Islet of Langerhans (tissue), 1 donor: ENCODE results near the gene SIPA1L3.

Source experiments
- FAIRE-seq: peaks from one replicate; lab custom pipeline; 2011; peaks lifted over from hg19 to GRCh38; lab: Jason Lieb, UNC

SIPA1L3 gene

DNA sequence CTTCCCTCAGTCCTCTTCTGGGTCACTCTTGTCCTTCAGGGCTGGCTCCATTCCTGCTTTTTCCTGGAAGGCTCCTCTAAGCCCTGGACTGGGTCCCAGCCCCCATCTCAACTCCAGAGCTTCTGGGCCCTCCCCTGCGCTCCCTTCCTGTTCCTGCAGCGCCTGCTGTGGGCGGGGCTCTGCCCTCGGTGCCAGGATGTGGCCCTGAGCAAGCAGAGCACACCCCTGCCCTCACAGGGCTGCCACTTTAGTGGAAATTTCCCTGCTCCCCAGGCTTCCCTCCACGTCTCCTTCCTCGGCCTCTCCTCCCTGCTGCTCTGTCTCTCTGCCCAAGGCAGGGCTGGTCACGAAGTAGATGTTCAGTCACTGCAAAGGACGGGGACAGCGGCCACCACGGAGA lies 288.2 kb downstream of the SIPA1L3 start:
- no peak for FAIRE-seq

GRCh38 chr19:38196245-38196837 lies 289.3 kb downstream of the SIPA1L3 start:
- FAIRE-seq: no peak

GRCh38 chr19:38196948-38197656 lies 290.1 kb downstream of the SIPA1L3 start:
- FAIRE-seq: no peak

- FAIRE-seq: no peak
These were observed 291.1 kb downstream of the SIPA1L3 start for GRCh38 chr19:38197937-38198704.

- no peak for FAIRE-seq
These were observed 292.3 kb downstream of the SIPA1L3 start for GRCh38 chr19:38199340-38199739.

- FAIRE-seq: no peak
These were observed 294.7 kb downstream of the SIPA1L3 start for GRCh38 chr19:38201731-38202130.

DNA sequence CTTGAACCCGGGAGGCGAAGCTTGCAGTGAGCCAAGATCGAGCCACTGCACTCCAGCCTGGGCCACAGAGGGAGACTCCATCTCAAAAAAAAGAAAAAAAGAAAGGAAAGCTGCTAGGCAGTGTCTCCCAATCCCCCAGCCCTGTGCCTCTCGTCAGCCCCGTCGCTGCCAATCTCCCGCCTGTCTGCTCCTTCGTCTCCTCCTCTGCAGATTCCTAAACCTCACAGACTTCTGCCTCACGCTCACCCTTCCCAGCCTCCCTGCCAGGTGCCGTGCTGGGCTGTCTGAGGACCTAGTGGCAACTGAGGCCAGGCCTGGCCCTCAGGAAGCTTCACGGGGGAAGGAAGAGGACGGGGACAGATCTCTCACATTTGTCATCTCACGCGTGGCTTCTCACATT lies 295.5 kb downstream of the SIPA1L3 start:
- FAIRE-seq: no peak

DNA sequence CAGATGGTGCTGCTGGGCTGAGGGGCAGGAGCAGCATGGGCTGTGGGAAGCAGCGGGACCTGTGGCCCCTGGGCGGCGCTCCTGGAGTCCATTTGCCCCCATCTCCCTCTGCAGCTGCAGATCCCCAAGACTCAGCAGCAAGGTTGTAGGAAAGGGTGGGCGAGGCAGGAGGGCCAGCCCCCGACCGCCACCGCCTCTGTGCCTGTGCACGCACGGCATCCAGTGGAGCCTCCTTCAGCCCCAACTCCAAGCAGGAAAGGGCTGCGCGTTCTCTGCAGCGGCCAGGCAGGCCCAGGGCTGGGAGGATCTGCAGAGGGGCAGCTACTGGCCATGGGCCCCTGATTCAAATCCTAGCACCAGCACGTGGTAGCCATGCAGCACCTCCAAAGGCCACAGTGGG lies 296.2 kb downstream of the SIPA1L3 start:
- FAIRE-seq: no peak

GRCh38 chr19:38204096-38204495 lies 297.1 kb downstream of the SIPA1L3 start:
- FAIRE-seq: no peak

GRCh38 chr19:38204728-38205127 lies 297.7 kb downstream of the SIPA1L3 start:
- no peak for FAIRE-seq

DNA sequence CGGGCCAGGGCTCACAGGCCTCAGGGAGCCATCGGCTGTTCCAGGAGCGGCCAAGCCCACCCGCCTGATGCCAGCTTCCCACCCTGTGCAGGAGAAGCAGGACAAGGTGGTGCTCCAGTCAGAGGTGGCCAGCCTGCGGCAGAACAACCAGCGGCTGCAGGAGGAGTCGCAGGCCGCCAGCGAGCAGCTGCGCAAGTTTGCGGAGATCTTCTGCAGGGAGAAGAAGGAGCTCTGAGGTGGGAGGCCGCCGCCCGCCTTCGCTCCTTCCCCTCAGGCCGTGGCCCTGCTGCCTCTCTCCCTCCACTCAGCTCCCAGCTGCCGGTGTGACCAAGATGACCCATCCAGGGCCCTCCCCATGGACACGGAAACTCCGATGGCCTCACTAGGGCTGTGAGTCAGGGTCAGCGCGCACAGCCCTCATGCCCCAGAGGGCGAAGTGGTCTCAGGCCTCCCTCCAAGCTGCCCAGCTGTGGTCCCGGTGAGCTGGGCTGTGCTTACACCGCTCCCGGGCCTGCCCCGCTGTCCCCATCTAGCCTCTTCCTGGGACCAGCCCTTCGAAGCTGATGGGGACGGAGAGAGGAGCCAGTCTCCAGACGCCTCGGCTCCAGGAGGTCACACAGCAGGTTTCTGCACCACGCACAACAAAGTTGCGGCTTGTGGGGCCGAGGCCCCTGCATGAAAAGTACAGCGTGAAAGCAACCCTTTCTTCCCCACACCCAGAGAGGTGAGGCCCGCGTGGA lies 299.2 kb downstream of the SIPA1L3 start:
- no peak for FAIRE-seq

GRCh38 chr19:38206928-38207327 lies 299.9 kb downstream of the SIPA1L3 start:
- FAIRE-seq: no peak

DNA sequence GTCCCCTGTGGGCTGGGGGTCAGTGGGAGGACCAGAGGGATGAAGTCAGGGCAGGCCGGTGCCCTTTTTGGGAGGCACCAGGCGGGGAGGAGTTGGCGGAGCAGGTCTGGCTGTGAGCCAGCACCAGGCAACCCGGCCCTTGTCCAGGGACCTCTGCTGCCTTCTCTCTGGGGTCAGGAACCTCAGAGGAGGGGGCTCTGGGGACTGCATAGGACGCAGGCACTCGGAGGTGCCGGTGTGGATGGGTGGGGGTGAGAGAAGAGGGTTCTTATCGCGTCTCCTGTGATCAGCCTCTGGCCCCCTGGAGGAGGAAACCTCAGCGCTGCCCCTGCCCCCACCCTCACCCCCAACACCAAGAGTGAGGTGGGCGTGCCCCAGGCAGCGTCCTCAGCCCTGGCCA lies 300.5 kb downstream of the SIPA1L3 start:
- FAIRE-seq: no peak

GRCh38 chr19:38208571-38208970 lies 301.6 kb downstream of the SIPA1L3 start:
- no peak for FAIRE-seq

- FAIRE-seq: no peak
These were observed 302.1 kb downstream of the SIPA1L3 start for GRCh38 chr19:38209152-38209551.

GRCh38 chr19:38209671-38210457 lies 302.9 kb downstream of the SIPA1L3 start:
- FAIRE-seq: no peak

DNA sequence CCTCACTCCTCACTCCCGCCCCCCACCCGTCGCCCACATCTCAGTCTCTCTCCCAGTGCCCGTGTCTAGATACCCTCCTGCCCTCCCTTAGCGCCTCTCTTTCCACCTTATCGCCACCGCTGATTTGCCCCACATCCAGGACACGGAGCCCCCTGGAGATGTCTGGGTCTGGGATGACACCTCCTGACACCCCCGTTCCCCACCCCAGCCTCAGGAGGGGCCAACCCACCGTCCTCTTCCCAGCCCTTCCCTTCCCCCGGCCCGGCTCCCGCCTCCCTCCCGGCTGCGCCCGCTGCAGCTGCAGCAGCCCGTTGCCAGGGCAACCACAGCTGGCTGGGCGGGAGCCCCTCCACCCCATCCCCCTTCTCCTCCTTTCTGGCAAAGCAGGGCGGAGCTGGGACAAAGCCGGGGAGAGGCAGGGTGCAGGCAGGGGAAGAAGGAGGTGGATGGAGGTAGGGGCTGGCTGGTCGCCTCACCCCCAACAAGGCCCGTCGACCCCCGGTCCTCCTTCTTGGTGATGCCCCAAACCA lies 303.5 kb downstream of the SIPA1L3 start:
- no peak for FAIRE-seq

DNA sequence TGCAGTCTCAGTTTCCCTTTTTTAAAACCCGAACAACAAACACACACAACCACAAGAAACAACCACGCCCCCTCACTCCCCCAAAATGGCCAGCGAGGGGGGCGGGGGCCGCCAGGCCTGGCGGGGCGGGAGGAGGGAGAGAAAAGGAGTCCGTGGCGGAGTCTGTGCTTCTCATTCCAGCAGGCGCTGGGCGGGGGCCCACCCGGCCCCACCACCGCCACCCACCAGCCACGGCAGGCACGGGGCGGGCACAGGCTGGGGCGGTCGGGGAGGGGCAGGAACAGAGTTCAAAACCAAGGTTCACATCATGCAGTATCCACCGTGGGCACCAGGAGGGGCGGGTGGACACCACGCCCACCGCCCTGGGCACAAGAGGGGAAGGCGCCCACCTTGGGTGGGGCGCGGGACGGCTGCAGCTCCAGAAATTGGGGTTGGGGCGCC lies 304.2 kb downstream of the SIPA1L3 start:
- no peak for FAIRE-seq

DNA sequence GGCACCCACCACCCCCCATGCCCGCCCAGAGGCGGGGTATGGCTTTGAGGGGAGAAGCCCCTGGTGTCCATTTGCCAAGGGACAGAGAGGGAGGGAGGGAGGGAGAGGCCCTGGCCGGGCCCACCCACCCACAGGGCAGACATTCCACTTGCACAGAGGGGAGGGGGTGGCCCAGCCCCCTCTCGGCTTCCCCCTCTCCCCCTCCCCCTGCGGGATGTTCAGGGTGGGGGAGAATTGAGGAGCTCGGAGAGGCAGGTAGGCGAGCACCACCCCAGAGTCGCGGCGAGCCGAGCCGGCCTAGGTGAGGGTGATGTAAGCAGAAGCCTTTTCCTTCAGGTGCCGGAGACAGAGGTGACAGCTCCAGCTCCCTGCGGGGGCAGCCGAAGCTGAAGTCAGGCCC lies 304.8 kb downstream of the SIPA1L3 start:
- no peak for FAIRE-seq

GRCh38 chr19:38213469-38213868 lies 306.5 kb downstream of the SIPA1L3 start:
- FAIRE-seq: no peak

- FAIRE-seq: no peak
These were observed 307.1 kb downstream of the SIPA1L3 start for GRCh38 chr19:38213911-38214625.
